ENCODE data around the gene EFCAB12.
"Not testable (repeated sequence)": the region's sequence is repeated elsewhere in the genome, so short reads cannot be mapped to it uniquely, and the experiment has no call there.

Gene EFCAB12

GRCh38 chr3:129421236-129421883 lies 7.1 kb downstream of the EFCAB12 start:
- no peak for DNase-seq (ENCODE audit: low spot score)

DNA sequence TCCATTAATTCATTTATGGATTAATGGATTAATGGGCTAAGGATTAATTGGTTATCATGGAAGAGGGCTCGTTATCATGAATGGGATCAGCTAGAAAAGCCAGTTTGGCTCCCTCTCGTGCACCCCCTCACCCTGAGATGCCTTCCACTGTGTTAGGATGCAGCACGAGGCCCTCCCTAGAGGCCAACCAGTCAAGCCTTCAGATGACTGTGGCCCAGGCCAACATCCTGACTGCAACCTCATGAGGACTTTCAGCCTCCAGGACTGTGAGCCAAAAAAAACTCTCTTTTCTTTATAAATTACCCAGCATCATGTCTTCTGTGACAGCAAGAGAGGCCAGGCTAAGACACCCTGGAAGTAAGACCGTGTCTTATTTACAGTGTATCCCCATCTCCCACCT lies 9.0 kb downstream of the EFCAB12 start:
- no peak for DNase-seq (ENCODE audit: low spot score)

- no peak for DNase-seq (ENCODE audit: low spot score)
Observed at GRCh38 chr3:129418041-129418973, 10.1 kb downstream of the EFCAB12 start.

DNA sequence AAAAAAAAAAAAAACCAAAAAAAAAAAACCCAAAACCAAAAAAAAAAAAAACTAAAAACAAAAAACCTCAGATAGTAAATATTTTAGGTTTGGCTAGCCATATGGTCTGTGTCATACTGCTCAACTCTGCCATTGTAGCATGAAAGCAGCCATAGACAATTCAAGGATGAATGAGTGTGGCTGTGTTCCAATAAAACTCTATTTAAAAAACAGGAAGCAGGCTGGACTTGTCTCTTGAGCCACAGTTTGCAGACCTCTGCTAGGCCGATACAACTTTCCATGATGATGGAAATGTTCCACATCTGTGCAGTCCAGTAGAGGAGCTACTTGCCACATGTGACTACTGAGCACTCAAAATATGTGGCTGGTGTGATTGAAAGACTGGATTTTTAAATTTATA lies 11.1 kb downstream of the EFCAB12 start:
- no peak for DNase-seq (ENCODE audit: low spot score)

DNA sequence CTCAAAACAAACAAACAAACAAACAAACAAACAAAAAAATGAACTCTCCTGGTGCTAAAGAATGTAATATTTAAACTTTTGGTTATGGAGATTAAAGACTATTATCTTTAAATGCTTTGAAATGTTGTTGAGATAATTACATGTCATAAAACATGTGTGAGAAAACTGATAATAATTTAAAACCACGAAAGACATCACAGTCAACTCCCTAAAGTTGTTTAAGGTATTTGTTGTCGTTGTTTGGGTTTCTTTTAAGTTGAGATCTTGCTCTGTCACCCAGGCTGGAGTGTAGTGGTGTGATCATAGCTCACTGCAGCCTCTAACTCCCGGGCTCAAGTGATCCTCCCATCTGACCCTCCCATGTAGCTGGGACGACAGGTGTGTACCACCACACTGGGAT lies 12.0 kb downstream of the EFCAB12 start:
- DNase-seq (ENCODE audit: low spot score), result no peak

GRCh38 chr3:129415830-129416229 lies 12.6 kb downstream of the EFCAB12 start:
- DNase-seq (ENCODE audit: low spot score), result no peak

DNA sequence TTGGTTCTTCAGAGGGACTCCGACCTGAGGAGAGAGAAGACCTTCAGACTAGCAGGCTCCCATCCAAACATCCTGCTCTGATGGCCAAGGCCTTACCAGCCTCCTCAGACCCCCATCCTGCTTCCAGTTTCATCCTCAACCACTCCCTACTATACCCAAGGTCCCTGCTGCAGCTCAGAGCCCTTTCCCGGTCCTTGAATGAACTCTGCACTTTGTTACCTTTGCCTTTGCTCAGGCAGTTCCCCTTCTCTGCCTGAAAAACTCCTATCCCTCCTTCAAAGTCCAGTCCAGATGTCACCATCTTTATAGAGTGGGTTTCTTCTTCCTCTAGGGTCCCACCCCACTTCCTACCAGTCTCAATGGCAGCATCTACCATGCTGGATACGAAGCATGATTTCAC lies 13.1 kb downstream of the EFCAB12 start:
- DNase-seq (ENCODE audit: low spot score), result no peak

DNA sequence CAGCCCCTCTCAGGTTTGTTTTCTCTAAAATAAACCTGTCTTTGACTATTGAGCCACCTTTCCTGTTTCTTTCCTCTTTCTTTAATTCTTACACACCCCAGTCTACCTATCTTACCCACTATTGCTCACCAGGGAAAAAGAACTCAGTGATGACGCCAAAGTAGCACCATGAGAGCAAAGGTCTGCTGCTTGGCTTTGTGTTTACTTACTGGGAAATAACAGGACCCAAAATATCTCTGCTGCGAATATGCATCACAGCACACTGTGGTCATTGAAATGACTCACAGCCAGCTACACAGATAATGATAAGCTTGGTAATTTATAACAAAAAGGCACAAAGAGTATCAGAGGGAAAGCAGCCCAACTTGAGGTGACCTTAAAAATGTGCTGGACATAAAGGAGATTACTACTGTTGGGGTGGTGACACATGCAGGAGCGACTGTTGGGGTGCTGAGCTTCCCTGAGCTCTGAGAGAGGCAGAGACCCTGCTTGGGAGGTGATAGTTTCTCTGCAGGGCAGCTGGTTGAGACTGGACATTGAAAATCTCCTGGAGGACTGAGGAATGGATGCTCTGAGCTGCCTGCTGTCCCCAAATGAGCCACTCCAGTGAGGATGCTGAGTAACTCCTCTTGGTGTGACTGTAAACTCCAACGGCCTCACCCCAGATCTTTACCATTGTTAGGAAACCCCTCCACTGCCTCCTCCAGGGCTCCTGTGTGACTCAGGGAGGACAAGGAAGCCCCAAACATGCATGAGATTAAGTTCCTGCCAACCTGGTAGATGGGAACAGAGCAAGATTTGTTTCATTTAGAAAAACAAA lies 14.5 kb downstream of the EFCAB12 start:
- peak; percentile 94 for DNase-seq (ENCODE audit: low spot score)

GRCh38 chr3:129413238-129413637 lies 15.2 kb downstream of the EFCAB12 start:
- DNase-seq (ENCODE audit: low spot score), result not testable (repeated sequence)

GRCh38 chr3:129412542-129413198 lies 15.8 kb downstream of the EFCAB12 start:
- DNase-seq (ENCODE audit: low spot score), result peak; percentile 31

- DNase-seq (ENCODE audit: low spot score), result no peak
Observed at GRCh38 chr3:129410971-129411370, 17.5 kb downstream of the EFCAB12 start.

GRCh38 chr3:129409541-129409940 lies 18.9 kb downstream of the EFCAB12 start:
- no peak for DNase-seq (ENCODE audit: low spot score)

- DNase-seq (ENCODE audit: low spot score), result no peak
Observed at GRCh38 chr3:129404610-129405009, 23.8 kb downstream of the EFCAB12 start.

DNA sequence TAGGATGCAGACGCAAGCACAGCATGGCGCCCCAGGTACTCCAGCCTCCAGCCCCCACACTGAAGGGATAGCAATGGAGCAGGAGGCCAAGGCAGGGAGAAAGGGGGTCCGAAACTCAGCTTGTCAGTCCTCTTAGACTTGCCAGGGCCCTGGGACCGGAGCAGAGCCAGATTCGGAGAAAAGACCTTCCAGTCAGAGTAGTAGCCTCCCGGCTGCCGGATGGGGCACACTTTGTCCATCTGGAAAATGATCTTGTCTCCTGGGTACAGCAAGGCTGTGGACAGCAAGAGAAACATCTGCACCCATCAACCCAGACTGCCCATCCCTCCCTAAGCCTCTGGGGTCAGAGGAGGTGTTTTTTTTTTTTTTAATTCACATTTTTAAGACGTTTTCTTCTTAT lies 24.3 kb downstream of the EFCAB12 start:
- DNase-seq (ENCODE audit: low spot score), result no peak

DNA sequence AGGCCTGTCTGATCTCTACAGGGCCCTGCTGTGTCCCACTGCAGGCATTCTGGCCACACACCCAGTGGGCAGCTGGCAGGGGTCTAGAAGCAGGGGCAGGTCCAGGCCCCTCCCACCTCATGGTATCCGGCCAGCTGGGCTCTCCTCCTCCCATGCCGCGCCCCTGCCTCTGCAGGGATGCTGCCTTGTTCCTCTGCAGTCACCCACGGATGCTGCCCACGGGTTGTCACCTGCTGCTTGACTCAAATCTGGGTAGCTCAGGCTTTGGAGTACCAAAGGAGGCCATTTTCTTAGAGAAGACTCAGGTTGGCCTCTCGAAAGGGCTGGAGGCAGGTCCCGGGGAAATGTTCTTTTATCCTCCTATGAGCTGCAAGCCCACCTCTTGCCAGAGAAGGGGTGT lies 25.0 kb downstream of the EFCAB12 start:
- DNase-seq (ENCODE audit: low spot score), result no peak

DNA sequence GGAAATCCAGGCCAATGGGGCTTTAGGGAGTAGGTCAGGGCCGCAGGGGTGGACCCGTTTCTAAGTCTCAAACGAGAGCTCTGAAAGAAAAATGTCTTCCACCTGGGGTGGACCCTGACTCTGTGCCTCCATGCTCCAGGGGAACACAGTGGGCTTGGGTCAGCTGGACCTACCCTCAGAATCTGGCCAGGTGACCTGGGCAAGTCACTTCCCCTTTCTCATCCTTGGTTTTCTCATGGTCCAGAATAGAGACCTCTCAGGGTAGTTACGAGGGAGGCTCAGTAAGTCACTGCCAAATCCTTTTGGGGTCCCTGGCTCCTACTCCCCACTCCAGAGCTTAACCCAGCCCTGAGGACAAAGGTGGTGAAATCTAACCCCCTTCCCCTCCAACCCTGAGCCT lies 25.8 kb downstream of the EFCAB12 start:
- DNase-seq (ENCODE audit: low spot score), result no peak

GRCh38 chr3:129402210-129402609 lies 26.2 kb downstream of the EFCAB12 start:
- no peak for DNase-seq (ENCODE audit: low spot score)

- no peak for DNase-seq (ENCODE audit: low spot score)
Observed at GRCh38 chr3:129399895-129400357, 28.5 kb downstream of the EFCAB12 start.

GRCh38 chr3:129399145-129399894 lies 29.1 kb downstream of the EFCAB12 start:
- peak; percentile 90 for DNase-seq (ENCODE audit: low spot score)

DNA sequence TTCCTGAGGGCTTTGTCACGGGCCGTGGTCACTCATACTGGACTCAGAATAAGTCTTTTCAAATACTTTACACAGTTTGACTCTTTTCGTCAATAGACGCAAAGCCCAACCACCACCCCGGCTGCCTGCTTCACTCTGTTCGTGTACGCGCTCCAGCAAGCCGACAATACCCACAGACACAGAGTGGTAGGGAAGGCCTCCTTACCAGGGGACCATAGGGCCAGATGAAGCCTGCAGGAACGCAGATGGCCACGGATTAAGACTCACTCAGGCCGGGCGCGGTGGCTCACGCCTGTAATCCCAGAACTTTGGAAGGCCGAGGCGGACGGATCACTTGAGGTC lies 29.7 kb downstream of the EFCAB12 start:
- peak; percentile 60 for DNase-seq (ENCODE audit: low spot score)

Data from hepatic stellate cell (primary cell).